Measurements from ENCODE around the gene FRMD8.
A peak's percentile ranks its signal among the peaks of the same experiment; 100 is the strongest.

FRMD8 gene

GRCh38 chr11:65425971-65426838 lies 39.8 kb downstream of the FRMD8 start:
- no peak for DNase-seq

- no peak for DNase-seq
Observed at GRCh38 chr11:65426839-65427690, 40.6 kb downstream of the FRMD8 start.

GRCh38 chr11:65427691-65428577 lies 41.5 kb downstream of the FRMD8 start:
- DNase-seq, result peak; percentile 39

GRCh38 chr11:65428578-65429067 lies 42.2 kb downstream of the FRMD8 start:
- DNase-seq, result no peak

GRCh38 chr11:65429068-65429681 lies 42.7 kb downstream of the FRMD8 start:
- DNase-seq, result no peak

- DNase-seq, result peak; percentile 21
Observed at GRCh38 chr11:65429724-65430405, 43.4 kb downstream of the FRMD8 start.

- DNase-seq, result no peak
Observed at GRCh38 chr11:65430406-65431217, 44.2 kb downstream of the FRMD8 start.

GRCh38 chr11:65431451-65432099 lies 45.1 kb downstream of the FRMD8 start:
- peak; percentile 42 for DNase-seq

GRCh38 chr11:65432100-65432650 lies 45.7 kb downstream of the FRMD8 start:
- DNase-seq, result no peak

GRCh38 chr11:65432686-65433582 lies 46.5 kb downstream of the FRMD8 start:
- no peak for DNase-seq

- DNase-seq, result no peak
Observed at GRCh38 chr11:65433657-65434056, 47.2 kb downstream of the FRMD8 start.

- DNase-seq, result no peak
Observed at GRCh38 chr11:65434057-65434666, 47.7 kb downstream of the FRMD8 start.

GRCh38 chr11:65434667-65435410 lies 48.4 kb downstream of the FRMD8 start:
- DNase-seq, result no peak

GRCh38 chr11:65435411-65435931 lies 49.0 kb downstream of the FRMD8 start:
- DNase-seq, result no peak

- no peak for DNase-seq
Observed at GRCh38 chr11:65435981-65436411, 49.6 kb downstream of the FRMD8 start.

- DNase-seq, result no peak
Observed at GRCh38 chr11:65436412-65437032, 50.1 kb downstream of the FRMD8 start.
